GM12878 (cell line): ENCODE results near the gene SDS. TPM values are rescaled to one million over a fixed set of nuclear protein-coding genes. Genes with fewer than 3 reads are reported as not detected.

ENCODE experiments used
- ATAC-seq: fragments of 200-7000 bp; cut with Tn5 transposase; 3 replicates; pipeline ENCODE4 v1.9.1; 2020; ENCODE audit warnings: mild to moderate bottlenecking, moderate library complexity
- BruUV-seq: library from RNA; stranded (reverse); fragments of 400-500 nt; replicated peaks from 2 replicates; lab custom pipeline; 2021; lab: Mats Ljungman, UMichigan
- CTCF ChIA-PET: fragments of 300-600 bp; sonication (Branson Sonifier 250); formaldehyde crosslinking; extraction: SDS; loops from one replicate; lab custom pipeline; 2021; ENCODE audit warnings: inconsistent platforms; lab: Yijun Ruan, JAX
- POLR2A ChIA-PET: fragments of 350-600 bp; formaldehyde crosslinking; extraction: SDS; loops from one replicate; lab custom pipeline; 2021; ENCODE audit warnings: inconsistent platforms; lab: Charles Lee
- RAD21 ChIA-PET: fragments of 300-600 bp; sonication (Branson Sonifier 250); formaldehyde crosslinking; loops from one replicate; lab custom pipeline; 2023; ENCODE audit warnings: antibody characterized with exemption; ENCODE audit not compliant: unreplicated experiment; lab: Charles Lee
- SMC1A ChIA-PET: fragments of 300-600 bp; sonication (Branson Sonifier 250); formaldehyde crosslinking; loops from one replicate; lab custom pipeline; 2023; ENCODE audit not compliant: unreplicated experiment, uncharacterized antibody; lab: Charles Lee
- DNase-seq: peaks from one replicate; pipeline ENCODE4 v3.0.0-alpha.2; 2011; ENCODE audit warnings: low read depth, low spot score
- FAIRE-seq: peaks from 3 replicates; lab custom pipeline; 2011; peaks lifted over from hg19 to GRCh38; lab: Jason Lieb, UNC
- H2AFZ ChIP-seq: 2 replicates; pipeline ENCODE4 v1.6.0; 2011; ENCODE audit warnings: low read depth, low read length, control low read depth; ENCODE audit not compliant: control insufficient read depth
- H3K27ac ChIP-seq: 2 replicates; pipeline ENCODE4 v1.5.1; 2011; ENCODE audit warnings: control low read depth; ENCODE audit not compliant: control insufficient read depth, insufficient read depth
- H3K27me3 ChIP-seq, 2 experiments: replicated peaks in 1 of 2; 2 replicates each; pipeline versions ENCODE4 v1.6.0 to v1.6.1; 2011; ENCODE audit warnings: low read length in 1 of 2; ENCODE audit not compliant: control insufficient read depth in 2 of 2, insufficient read depth in 2 of 2
- H3K36me3 ChIP-seq, 2 experiments: 2 replicates each; pipeline ENCODE4 v1.5.1; 2011; ENCODE audit warnings: low read length in 1 of 2; ENCODE audit not compliant: control insufficient read depth in 2 of 2, insufficient read depth in 2 of 2
- H3K4me1 ChIP-seq: 2 replicates; pipeline ENCODE4 v1.6.1; 2011; ENCODE audit warnings: mild to moderate bottlenecking, low read length, moderate library complexity, mixed read lengths; ENCODE audit not compliant: control insufficient read depth, insufficient read depth
- H3K4me2 ChIP-seq: 2 replicates; pipeline ENCODE4 v1.6.0; 2011; ENCODE audit warnings: control low read depth; ENCODE audit not compliant: control insufficient read depth, insufficient read depth
- H3K4me3 ChIP-seq: fragments of 200-600 bp; sonication (generic); 2 replicates; pipeline ENCODE4 v1.5.1; 2016
- H3K79me2 ChIP-seq: 2 replicates; pipeline ENCODE4 v1.6.0; 2011; ENCODE audit warnings: low read length; ENCODE audit not compliant: control insufficient read depth, insufficient read depth
- H3K9ac ChIP-seq: 2 replicates; pipeline ENCODE4 v1.8.0; 2011; ENCODE audit warnings: low read length, control low read depth, mixed read lengths; ENCODE audit not compliant: control insufficient read depth, insufficient read depth
- H3K9me3 ChIP-seq: replicated peaks from 3 replicates; pipeline ENCODE4 v1.5.1; 2011; ENCODE audit warnings: mild to moderate bottlenecking, low read length; ENCODE audit not compliant: control insufficient read depth, insufficient read depth
- H4K20me1 ChIP-seq: 2 replicates; pipeline ENCODE4 v1.6.0; 2011; ENCODE audit not compliant: control insufficient read depth, insufficient read depth
- CBX5 ChIP-seq: sonication (generic); IDR thresholded peaks from 2 replicates; pipeline ENCODE4 v1.6.1; 2016; ENCODE audit warnings: low read depth, moderate library complexity, mild to moderate bottlenecking, inconsistent platforms
- DPF2 ChIP-seq: fragments of 450-650 bp; IDR thresholded peaks from 2 replicates; pipeline ENCODE4 v1.6.1; 2017; ENCODE audit warnings: mild to moderate bottlenecking
- MXI1 ChIP-seq: fragments of 150-350 bp; IDR thresholded peaks from 2 replicates; pipeline ENCODE4 v1.6.1; 2011; ENCODE audit warnings: low read depth, mild to moderate bottlenecking, inconsistent platforms, low read length, improper control_type of control experiment
- MYB ChIP-seq: fragments of 150-350 bp; IDR thresholded peaks from 2 replicates; pipeline ENCODE4 v1.6.1; 2014; ENCODE audit warnings: mild to moderate bottlenecking, low read depth, low read length, borderline replicate concordance
- SMAD1 ChIP-seq: fragments of 450-650 bp; IDR thresholded peaks from 2 replicates; pipeline ENCODE4 v1.6.1; 2018; ENCODE audit warnings: mild to moderate bottlenecking, low read depth; ENCODE audit not compliant: partially characterized antibody
- SMARCA5 ChIP-seq: fragments of 450-650 bp; IDR thresholded peaks from 2 replicates; pipeline ENCODE4 v1.6.1; 2017; ENCODE audit warnings: mild to moderate bottlenecking
- SREBF2 ChIP-seq: IDR thresholded peaks from 2 replicates; pipeline ENCODE4 v1.6.1; 2012; ENCODE audit warnings: mild to moderate bottlenecking, low read length
- STAT3 ChIP-seq: IDR thresholded peaks from 2 replicates; pipeline ENCODE4 v1.6.1; 2011; ENCODE audit warnings: low read depth, low read length, improper control_type of control experiment
- TAF1 ChIP-seq: IDR thresholded peaks from 2 replicates; pipeline ENCODE4 v1.6.1; 2011; ENCODE audit warnings: mild to moderate bottlenecking, low read depth, low read length, borderline replicate concordance
- TCF7 ChIP-seq: IDR thresholded peaks from 2 replicates; pipeline ENCODE4 v1.6.1; 2014; ENCODE audit warnings: antibody characterized with exemption, borderline replicate concordance
- YY1 ChIP-seq: IDR thresholded peaks from 2 replicates; pipeline ENCODE4 v1.6.1; 2011; ENCODE audit warnings: low read depth, mild to moderate bottlenecking, low read length
- ZNF217 ChIP-seq: fragments of 450-650 bp; IDR thresholded peaks from 2 replicates; pipeline ENCODE4 v1.6.1; 2017; ENCODE audit warnings: antibody characterized with exemption, mild to moderate bottlenecking
- ZNF274 ChIP-seq: IDR thresholded peaks from one replicate; pipeline ENCODE4 v1.8.0; 2011; ENCODE audit not compliant: insufficient read length, insufficient read depth
- WGBS: methylation state at CpG from one replicate; pipeline ENCODE4 v1.1.6; 2016; ENCODE audit warnings: low lambda C conversion rate; ENCODE audit not compliant: insufficient replicate concordance, insufficient coverage; ENCODE audit errors: missing lambda C conversion rate; 5-methylcytosine and 5-hydroxymethylcytosine counted together
- in situ Hi-C: fragments of 300-500 bp; cut with MboI; formaldehyde crosslinking; loops from 9 replicates; pipeline ENCODE4 v1.14.3; 2018; ENCODE audit warnings: mixed read lengths
- intact Hi-C: fragments of 100-400 bp; cut with micrococcal nuclease; formaldehyde crosslinking; loops from one replicate; pipeline ENCODE4 v1.14.2; 2022; ENCODE audit not compliant: unreplicated experiment
- polyA plus RNA-seq, 11 experiments: library from polyadenylated mRNA; depleted of rRNA in 4 of 11; unstranded in 6 of 11; stranded (reverse) in 5 of 11; fragments of >200 nt; fragmentation: Nextera tagmentation in 4 of 11; fragmentation: Illumina TruSeq in 1 of 11; extraction: Ambion mirVana in 4 of 11; extraction: Trizol in 1 of 11; gene quantifications; 1 replicate in 1 of 11; 2 replicates in 10 of 11; pipeline versions ENCODE4 v1.2.1 to v1.2.3, GENCODE V29; 2011 to 2016; ENCODE audit warnings: inconsistent platforms in 2 of 11, missing spikeins in 2 of 11, low read depth in 1 of 11
- total RNA-seq, 4 experiments: library from RNA; depleted of rRNA in 3 of 4; stranded (reverse); fragments of >200 nt in 3 of 4; fragmentation: Illumina TruSeq in 1 of 4; extraction: Trizol in 1 of 4; gene quantifications; 2 replicates each; pipeline versions ENCODE4 v1.2.1 to v1.2.3, GENCODE V29; 2013 to 2021
- TF ChIP-seq, protein P1 (sequence below): fragments of 450-650 bp; IDR thresholded peaks from 2 replicates; pipeline ENCODE4 v1.6.1; 2014; ENCODE audit warnings: mild to moderate bottlenecking
- TF ChIP-seq, protein P2 (sequence below): IDR thresholded peaks from 2 replicates; pipeline ENCODE4 v1.6.1; 2011; ENCODE audit warnings: mild to moderate bottlenecking, low read depth, low read length, moderate library complexity; ENCODE audit not compliant: insufficient replicate concordance
- TF ChIP-seq, protein P3 (sequence below): IDR thresholded peaks from 2 replicates; pipeline ENCODE4 v1.6.1; 2011; ENCODE audit warnings: borderline replicate concordance, low read depth, mild to moderate bottlenecking, moderate library complexity, mixed read lengths, low read length; ENCODE audit not compliant: insufficient read depth; ENCODE audit errors: extremely low read length

Gene SDS
- total and polyA plus RNA-seq, 10 of the 15 experiments (the other 5 are each of a cell fraction or from before 2014, with no cell fraction given), result 0.18 TPM; not detected in 9

DNA sequence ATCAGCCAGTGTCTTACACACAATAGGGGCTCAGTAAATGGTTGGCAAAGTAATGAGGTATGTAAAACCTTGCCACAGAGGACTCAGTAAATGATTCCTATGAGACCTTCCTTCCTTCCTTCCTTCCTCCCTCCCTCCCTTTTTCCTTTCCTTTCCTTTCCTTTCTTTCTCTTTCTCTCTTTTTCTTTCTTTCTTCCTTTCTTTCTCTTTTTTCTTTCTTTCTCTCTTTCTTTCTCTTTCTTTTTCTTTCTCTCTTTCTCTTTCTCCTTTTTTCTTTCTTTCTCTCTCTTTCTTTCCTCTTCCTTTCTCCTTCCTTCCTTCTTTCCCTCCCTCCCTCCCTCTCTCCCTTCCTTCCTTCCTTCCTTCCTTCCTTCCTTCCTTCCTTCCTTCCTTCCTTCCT is 7.5 kb downstream of the SDS start:
- BruUV-seq, result no TSS peak
- Histone ChIP-seq H3K9ac (no peak overlapping the region), H3K4me3 (no peak overlapping the region), H3K79me2 (no peaks in the 10 kb centered on the region), H3K4me1 (no peaks in the 10 kb centered on the region; the same call in 1 of the 2 replicates), H3K4me2 (no peak overlapping the region), H3K27me3 (no peaks in the 10 kb centered on the region), H3K9me3 (no peaks in the 10 kb centered on the region), H4K20me1 (no peaks in the 10 kb centered on the region), H3K36me3 (no peaks in the 10 kb centered on the region), H3K27ac (no peak overlapping the region), H2AFZ (no peak overlapping the region)
- intact Hi-C loops (no loop called here), in situ Hi-C loops (no loop called here)
- FAIRE-seq (no peak), ATAC-seq (no peak), DNase-seq (no peak)
- CTCF ChIA-PET, result no interaction called here
- SMC1A ChIA-PET, result no interaction called here
- RAD21 ChIA-PET, result no interaction called here
- POLR2A ChIA-PET, result no interaction called here
- TF ChIP-seq SREBF2 (no peak), DPF2 (no peak), TCF7 (no peak)

GRCh38 chr12:113395119-113395518 is 8.6 kb downstream of the SDS start:
- no peaks in the 10 kb centered on the region for H3K36me3 ChIP-seq
- 51% methylated on average over 5 of the region's 5 CpGs for WGBS
- DNase-seq, result no peak
- H3K27me3 ChIP-seq, result no peaks in the 10 kb centered on the region
- intact Hi-C loops, result no loop called here
- H3K9ac ChIP-seq, result no peak overlapping the region
- POLR2A ChIA-PET, result no interaction called here
- H3K4me2 ChIP-seq, result no peak overlapping the region
- H4K20me1 ChIP-seq, result no peaks in the 10 kb centered on the region
- CTCF ChIA-PET, result no interaction called here
- no peaks in the 10 kb centered on the region for H3K79me2 ChIP-seq
- H3K9me3 ChIP-seq, result no peaks in the 10 kb centered on the region
- in situ Hi-C loops, result no loop called here
- SMC1A ChIA-PET, result no interaction called here
- no peak overlapping the region for H3K4me3 ChIP-seq
- ATAC-seq, result no peak
- no peak overlapping the region for H3K27ac ChIP-seq
- RAD21 ChIA-PET, result no interaction called here
- FAIRE-seq, result no peak
- no peaks in the 10 kb centered on the region; the same call in 1 of the 2 replicates for H3K4me1 ChIP-seq
- BruUV-seq, result no TSS peak
- no peak overlapping the region for H2AFZ ChIP-seq
- TF ChIP-seq MXI1 (no peak), SMAD1 (no peak), ZNF274 (no peak), YY1 (no peak), STAT3 (no peak), SMARCA5 (no peak), ZNF217 (no peak), CBX5 (no peak), TAF1 (no peak), MYB (no peak)
- TF ChIP-seq, protein P1, sequence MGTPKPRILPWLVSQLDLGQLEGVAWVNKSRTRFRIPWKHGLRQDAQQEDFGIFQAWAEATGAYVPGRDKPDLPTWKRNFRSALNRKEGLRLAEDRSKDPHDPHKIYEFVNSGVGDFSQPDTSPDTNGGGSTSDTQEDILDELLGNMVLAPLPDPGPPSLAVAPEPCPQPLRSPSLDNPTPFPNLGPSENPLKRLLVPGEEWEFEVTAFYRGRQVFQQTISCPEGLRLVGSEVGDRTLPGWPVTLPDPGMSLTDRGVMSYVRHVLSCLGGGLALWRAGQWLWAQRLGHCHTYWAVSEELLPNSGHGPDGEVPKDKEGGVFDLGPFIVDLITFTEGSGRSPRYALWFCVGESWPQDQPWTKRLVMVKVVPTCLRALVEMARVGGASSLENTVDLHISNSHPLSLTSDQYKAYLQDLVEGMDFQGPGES, result no peak
- TF ChIP-seq, protein P2, sequence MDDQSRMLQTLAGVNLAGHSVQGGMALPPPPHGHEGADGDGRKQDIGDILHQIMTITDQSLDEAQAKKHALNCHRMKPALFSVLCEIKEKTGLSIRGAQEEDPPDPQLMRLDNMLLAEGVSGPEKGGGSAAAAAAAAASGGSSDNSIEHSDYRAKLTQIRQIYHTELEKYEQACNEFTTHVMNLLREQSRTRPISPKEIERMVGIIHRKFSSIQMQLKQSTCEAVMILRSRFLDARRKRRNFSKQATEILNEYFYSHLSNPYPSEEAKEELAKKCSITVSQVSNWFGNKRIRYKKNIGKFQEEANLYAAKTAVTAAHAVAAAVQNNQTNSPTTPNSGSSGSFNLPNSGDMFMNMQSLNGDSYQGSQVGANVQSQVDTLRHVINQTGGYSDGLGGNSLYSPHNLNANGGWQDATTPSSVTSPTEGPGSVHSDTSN, result no peak
- TF ChIP-seq, protein P3, sequence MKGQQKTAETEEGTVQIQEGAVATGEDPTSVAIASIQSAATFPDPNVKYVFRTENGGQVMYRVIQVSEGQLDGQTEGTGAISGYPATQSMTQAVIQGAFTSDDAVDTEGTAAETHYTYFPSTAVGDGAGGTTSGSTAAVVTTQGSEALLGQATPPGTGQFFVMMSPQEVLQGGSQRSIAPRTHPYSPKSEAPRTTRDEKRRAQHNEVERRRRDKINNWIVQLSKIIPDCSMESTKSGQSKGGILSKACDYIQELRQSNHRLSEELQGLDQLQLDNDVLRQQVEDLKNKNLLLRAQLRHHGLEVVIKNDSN, result no peak
